H1 (cell line): Measurements from ENCODE around the gene HMOX2. TPM values are rescaled to one million over a fixed set of nuclear protein-coding genes. Genes with fewer than 3 reads are reported as not detected.

Experiments
- CHD1 ChIP-seq: IDR thresholded peaks from 2 replicates; pipeline ENCODE4 v1.6.1; 2012; ENCODE audit warnings: low read depth, low read length, improper control_type of control experiment
- CHD7 ChIP-seq: fragments of 300-600 bp; sonication (generic); IDR thresholded peaks from 2 replicates; pipeline ENCODE4 v1.7.1; 2012; ENCODE audit warnings: low read length, moderate library complexity, mild to moderate bottlenecking, inconsistent platforms; ENCODE audit not compliant: insufficient replicate concordance
- NANOG ChIP-seq: IDR thresholded peaks from 2 replicates; pipeline ENCODE4 v1.6.1; 2011; ENCODE audit warnings: low read length, low read depth, mild to moderate bottlenecking, inconsistent platforms; ENCODE audit not compliant: insufficient read depth, poor library complexity, severe bottlenecking
- RAD21 ChIP-seq, 2 experiments: IDR thresholded peaks in 1 of 2; conservative IDR thresholded peaks in 1 of 2; 2 replicates each; pipeline ENCODE4 v1.6.1; 2011; ENCODE audit warnings: low read depth in 2 of 2, low read length in 2 of 2, improper control_type of control experiment in 1 of 2, inconsistent platforms in 1 of 2, mild to moderate bottlenecking in 1 of 2, moderate library complexity in 1 of 2
- polyA plus RNA-seq, 7 experiments: library from polyadenylated mRNA; depleted of rRNA in 3 of 7; stranded (reverse) in 5 of 7; unstranded in 2 of 7; fragments of >200 nt in 5 of 7; fragments of 200-250 nt in 2 of 7; gene quantifications; 1 replicate in 5 of 7; 2 replicates in 1 of 7; 4 replicates in 1 of 7; pipeline versions ENCODE4 v1.2.1 to v1.2.3, GENCODE V29; 2011 to 2013; ENCODE audit warnings: missing spikeins in 2 of 7, mixed read lengths in 2 of 7
- total RNA-seq: library from RNA; stranded (reverse); fragmentation: NEBNext Ultra II Directional; extraction: Animal tissue kit (Norgen Biotek cat#: 25700); gene quantifications from 2 replicates; pipeline ENCODE4 v1.2.1, GENCODE V29; 2021

The HMOX2 gene
- total and polyA plus RNA-seq, 2 of the 8 experiments (the other 6 are each of a cell fraction or from before 2014, with no cell fraction given), result 36.5 to 48.4 TPM

DNA sequence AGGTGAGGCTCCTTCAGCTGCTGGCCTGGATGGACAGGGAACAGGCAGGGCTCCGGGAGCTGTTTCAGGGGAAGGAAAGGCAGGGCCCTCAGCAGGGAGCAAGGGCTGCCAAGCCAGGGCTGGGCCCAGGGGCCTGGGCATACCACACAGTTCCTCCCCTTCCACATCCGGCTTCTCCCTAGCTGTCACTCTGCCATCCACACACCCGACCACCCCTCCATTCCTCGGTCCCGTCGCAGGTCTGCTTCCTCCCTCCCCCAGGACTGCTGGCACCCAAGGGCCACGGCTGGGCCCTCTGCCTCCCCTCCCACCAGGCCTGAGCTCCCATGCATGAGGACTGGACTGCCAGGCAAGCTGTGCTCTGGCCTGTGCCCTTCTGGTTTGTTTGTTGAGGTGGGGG lies 38.4 kb downstream of the HMOX2 start (continued):
- no peak for TF ChIP-seq CHD7
- TF ChIP-seq RAD21 (IDR thresholded peaks at IDR 0.05 in 1 of 2, conservative IDR thresholded peaks at IDR 0.05 in 1 of 2; ENCODE audit: low read depth in 2 of 2, low read length in 2 of 2), result no peak
- no peak for TF ChIP-seq NANOG
- no peak for TF ChIP-seq CHD1
